ENCODE results near the gene MAD2L1. TPM values are rescaled to one million over a fixed set of nuclear protein-coding genes. Genes with fewer than 3 reads are reported as not detected.

The MAD2L1 gene
- total and polyA plus RNA-seq, 2 donors (not counting 3 experiments of a cell fraction or from before 2014, with no cell fraction given) = 15.6 to 41.4 TPM

DNA sequence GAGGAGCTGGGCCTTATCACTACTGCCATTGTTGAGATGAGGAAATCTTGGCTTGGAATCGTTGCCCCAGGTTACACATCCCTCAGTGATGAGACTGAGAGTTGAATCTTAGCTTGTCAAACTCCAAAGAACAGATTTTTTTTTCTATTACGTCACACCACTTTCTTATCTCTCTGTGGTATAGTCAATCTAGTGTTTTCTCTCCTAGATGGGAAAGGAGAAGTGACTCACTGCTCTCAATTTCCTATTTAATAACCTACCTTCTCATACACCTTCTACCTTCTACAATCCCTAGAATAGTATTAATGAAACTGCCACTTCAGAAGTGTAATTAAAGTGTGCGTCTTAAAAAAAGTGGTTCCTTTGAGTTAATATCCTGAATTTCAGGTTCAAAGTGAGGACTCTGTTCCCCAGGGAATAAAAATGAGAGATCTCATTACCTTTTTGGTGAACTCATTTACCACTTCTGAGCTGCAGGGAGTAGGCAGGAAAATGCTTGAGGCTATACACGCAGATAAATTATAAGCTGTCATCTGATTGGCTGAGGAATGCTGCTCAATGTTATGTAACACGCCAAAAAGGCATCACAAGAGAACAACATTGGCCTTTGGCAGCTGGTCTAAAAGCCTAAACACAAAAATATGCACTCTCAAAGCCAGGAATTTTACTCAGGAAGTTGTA, 59.3 kb downstream of the MAD2L1 start:
- no peaks in the 10 kb centered on the region for H3K27me3 ChIP-seq (ENCODE audit: control insufficient read depth in 2 of 2, insufficient read depth in 2 of 2, low read length in 2 of 2)
- no peak overlapping the region for H3K4me3 ChIP-seq (replicated peaks in 1 of 3; ENCODE audit: insufficient read depth in 1 of 3, low read depth in 1 of 3, low read length in 3 of 3)
- no peak overlapping the region for H3K4me2 ChIP-seq (ENCODE audit: insufficient read depth, low read length)

More for the DNA sequence above, 59.3 kb downstream of the MAD2L1 start:
- no TSS peak for BruUV-seq (replicated peaks)
- POLR2A ChIA-PET = no interaction called here
- Histone ChIP-seq H3K36me3 (ENCODE audit: control insufficient read depth in 2 of 2, extremely low read depth in 1 of 2, insufficient read depth in 2 of 2, low read length in 2 of 2) (no peaks in the 10 kb centered on the region), H3K9me1 (replicated peaks; ENCODE audit: control insufficient read depth, extremely low read depth, insufficient read depth, low read length) (no peaks in the 10 kb centered on the region), H3K4me1 (ENCODE audit: control insufficient read depth, extremely low read depth, insufficient read depth, low read length) (no peaks in the 10 kb centered on the region), H3K9ac (replicated peaks; ENCODE audit: extremely low read depth, insufficient read depth, low read length) (no peak overlapping the region), H3K9me3 (replicated peaks; ENCODE audit: control insufficient read depth, insufficient read depth, low read length) (no peaks in the 10 kb centered on the region), H2AFZ (ENCODE audit: low read depth, low read length) (no peak overlapping the region), H3K79me2 (ENCODE audit: control insufficient read depth, insufficient read depth, low read length) (no peaks in the 10 kb centered on the region), H3K27ac (ENCODE audit: insufficient read depth, low read depth, low read length) (no peak overlapping the region), H4K20me1 (replicated peaks; ENCODE audit: control insufficient read depth, extremely low read depth, insufficient read depth, low read length) (no peaks in the 10 kb centered on the region)
- no peak for DNase-seq (ENCODE audit: low read depth, low spot score)
- TF ChIP-seq POLR2A (IDR thresholded peaks at IDR 0.05; ENCODE audit: low read depth, low read length) (no peak), POLR2AphosphoS5 (IDR thresholded peaks at IDR 0.05; ENCODE audit: insufficient read depth, low read depth, low read length) (no peak), EZH2 (IDR thresholded peaks at IDR 0.05; ENCODE audit: borderline replicate concordance, low read depth, low read length, severe bottlenecking) (no peak), GATA2 (IDR thresholded peaks at IDR 0.05; ENCODE audit: insufficient read depth, insufficient read length, low read depth, low read length) (no peak), FOS (IDR thresholded peaks at IDR 0.05; ENCODE audit: borderline replicate concordance, insufficient read depth, low read length) (no peak), JUN (IDR thresholded peaks at IDR 0.05; ENCODE audit: borderline replicate concordance, insufficient read depth, insufficient read length, low read depth) (no peak), MYC (IDR thresholded peaks at IDR 0.05; ENCODE audit: low read depth, low read length) (no peak)
- TF ChIP-seq, protein P1, sequence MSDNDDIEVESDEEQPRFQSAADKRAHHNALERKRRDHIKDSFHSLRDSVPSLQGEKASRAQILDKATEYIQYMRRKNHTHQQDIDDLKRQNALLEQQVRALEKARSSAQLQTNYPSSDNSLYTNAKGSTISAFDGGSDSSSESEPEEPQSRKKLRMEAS (IDR thresholded peaks at IDR 0.05; ENCODE audit: insufficient read depth, insufficient read length) = no peak
- TF ChIP-seq, protein P2, sequence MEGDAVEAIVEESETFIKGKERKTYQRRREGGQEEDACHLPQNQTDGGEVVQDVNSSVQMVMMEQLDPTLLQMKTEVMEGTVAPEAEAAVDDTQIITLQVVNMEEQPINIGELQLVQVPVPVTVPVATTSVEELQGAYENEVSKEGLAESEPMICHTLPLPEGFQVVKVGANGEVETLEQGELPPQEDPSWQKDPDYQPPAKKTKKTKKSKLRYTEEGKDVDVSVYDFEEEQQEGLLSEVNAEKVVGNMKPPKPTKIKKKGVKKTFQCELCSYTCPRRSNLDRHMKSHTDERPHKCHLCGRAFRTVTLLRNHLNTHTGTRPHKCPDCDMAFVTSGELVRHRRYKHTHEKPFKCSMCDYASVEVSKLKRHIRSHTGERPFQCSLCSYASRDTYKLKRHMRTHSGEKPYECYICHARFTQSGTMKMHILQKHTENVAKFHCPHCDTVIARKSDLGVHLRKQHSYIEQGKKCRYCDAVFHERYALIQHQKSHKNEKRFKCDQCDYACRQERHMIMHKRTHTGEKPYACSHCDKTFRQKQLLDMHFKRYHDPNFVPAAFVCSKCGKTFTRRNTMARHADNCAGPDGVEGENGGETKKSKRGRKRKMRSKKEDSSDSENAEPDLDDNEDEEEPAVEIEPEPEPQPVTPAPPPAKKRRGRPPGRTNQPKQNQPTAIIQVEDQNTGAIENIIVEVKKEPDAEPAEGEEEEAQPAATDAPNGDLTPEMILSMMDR (IDR thresholded peaks at IDR 0.05; ENCODE audit: extremely low read depth in 1 of 2, insufficient read depth in 1 of 2, low read depth in 1 of 2, low read length in 2 of 2) = no peak
- dilution Hi-C loops (cut with MboI; ENCODE audit: extremely low pct_ligation_motif_present, low sequenced_read_pairs) = no loop called here
- CTCF ChIA-PET = no interaction called here
- intact Hi-C loops (cut with micrococcal nuclease) = no loop called here
- no peak for FAIRE-seq
